Ovary (tissue), 9 donors: ENCODE data around the gene TICAM1. TPM values are rescaled to one million over a fixed set of nuclear protein-coding genes. Genes with fewer than 3 reads are reported as not detected.

Experiments
- DNase-seq, 5 donors: peaks; one replicate each; pipeline ENCODE4 v3.0.0-alpha.2; 2019 to 2020
- H3K27ac ChIP-seq, 2 donors: fragments of 200-600 bp; one replicate each; pipeline versions ENCODE4 v1.5.1 to v1.8.0; 2019 to 2022
- H3K27me3 ChIP-seq: fragments of 200-600 bp; one replicate; pipeline ENCODE4 v1.8.0; 2022
- H3K36me3 ChIP-seq: fragments of 200-600 bp; sonication (generic); one replicate; pipeline ENCODE4 v1.5.1; 2019
- H3K4me1 ChIP-seq: one replicate; pipeline ENCODE4 v1.8.1; 2013; ENCODE audit warnings: mild to moderate bottlenecking, moderate library complexity; ENCODE audit not compliant: insufficient read depth
- H3K4me3 ChIP-seq: fragments of 200-600 bp; sonication (generic); one replicate; pipeline ENCODE4 v1.5.1; 2017
- H3K9me3 ChIP-seq, 2 donors: fragments of 200-600 bp in 1 of 2; sonication (generic) in 1 of 2; one replicate each; pipeline versions ENCODE4 v1.5.1 to v1.8.1; 2013 to 2019; ENCODE audit warnings: mild to moderate bottlenecking in 1 of 2, moderate library complexity in 1 of 2
- EP300 ChIP-seq: sonication (generic); formaldehyde crosslinking; IDR thresholded peaks from one replicate; pipeline ENCODE4 v1.6.1; 2017; ENCODE audit warnings: antibody characterized with exemption
- POLR2A ChIP-seq: fragments of 450-650 bp; IDR thresholded peaks from one replicate; pipeline ENCODE4 v1.6.1; 2017; ENCODE audit warnings: antibody characterized with exemption, mild to moderate bottlenecking, moderate library complexity
- WGBS, 3 donors: extraction: QIAGEN DNeasy Blood & Tissue Kit in 1 of 3; methylation state at CpG; one replicate each; pipeline versions ENCODE4 v1.1.5 to v1.1.7; 2013 to 2017; 5-methylcytosine and 5-hydroxymethylcytosine counted together
- intact Hi-C, 4 donors: fragments of 100-400 bp; cut with DNase I; formaldehyde crosslinking; loops; one replicate each; pipeline versions ENCODE4 v1.11.0 to v1.15.1; 2022 to 2023
- polyA plus RNA-seq, 2 donors: library from polyadenylated mRNA; stranded (reverse); fragments of 200-250 nt in 1 of 2; fragments of 350-450 nt in 1 of 2; fragmentation: Illumina TruSeq in 1 of 2; extraction: RNeasy Lipid Tissue Mini Kit (QIAGEN cat#74804) in 1 of 2; gene quantifications; one replicate each; pipeline ENCODE4 v1.2.3, GENCODE V29; 2013 to 2014
- total RNA-seq, 7 donors: library from RNA; depleted of rRNA in 2 of 7; stranded (reverse); fragments of >200 nt in 2 of 7; fragmentation: NEBNext Ultra II Directional in 3 of 7; extraction: Animal tissue kit (Norgen Biotek cat#: 25700) in 3 of 7; gene quantifications; one replicate each; pipeline versions ENCODE4 v1.1.0 to v1.2.4, GENCODE V29; 2016 to 2023
- TF ChIP-seq, protein P1 (sequence below), 3 donors: fragments of 450-650 bp in 2 of 3; fragments of 200-600 bp in 1 of 3; IDR thresholded peaks; one replicate each; pipeline versions ENCODE4 v1.5.1 to v1.8.0; 2016 to 2022; ENCODE audit warnings: antibody characterized with exemption in 3 of 3, mild to moderate bottlenecking in 1 of 3
- donor health status: DM: no; HTN: no; CAD: no; lungs with moderate emphysema.
- donor health status: DM: no; HTN: no; CAD: no.
- donor health status: Bipolar disorder and iron deficiency.
- donor health status: DM: yes; HTN: yes; CAD: no.
- donor health status: DM: no; HTN: no; CAD: no.
- donor health status: DM: yes; HTN: yes; CAD: no.

The TICAM1 gene
- total and polyA plus RNA-seq, 9 donors: 2.5 to 13.3 (median 8.8) TPM

DNA sequence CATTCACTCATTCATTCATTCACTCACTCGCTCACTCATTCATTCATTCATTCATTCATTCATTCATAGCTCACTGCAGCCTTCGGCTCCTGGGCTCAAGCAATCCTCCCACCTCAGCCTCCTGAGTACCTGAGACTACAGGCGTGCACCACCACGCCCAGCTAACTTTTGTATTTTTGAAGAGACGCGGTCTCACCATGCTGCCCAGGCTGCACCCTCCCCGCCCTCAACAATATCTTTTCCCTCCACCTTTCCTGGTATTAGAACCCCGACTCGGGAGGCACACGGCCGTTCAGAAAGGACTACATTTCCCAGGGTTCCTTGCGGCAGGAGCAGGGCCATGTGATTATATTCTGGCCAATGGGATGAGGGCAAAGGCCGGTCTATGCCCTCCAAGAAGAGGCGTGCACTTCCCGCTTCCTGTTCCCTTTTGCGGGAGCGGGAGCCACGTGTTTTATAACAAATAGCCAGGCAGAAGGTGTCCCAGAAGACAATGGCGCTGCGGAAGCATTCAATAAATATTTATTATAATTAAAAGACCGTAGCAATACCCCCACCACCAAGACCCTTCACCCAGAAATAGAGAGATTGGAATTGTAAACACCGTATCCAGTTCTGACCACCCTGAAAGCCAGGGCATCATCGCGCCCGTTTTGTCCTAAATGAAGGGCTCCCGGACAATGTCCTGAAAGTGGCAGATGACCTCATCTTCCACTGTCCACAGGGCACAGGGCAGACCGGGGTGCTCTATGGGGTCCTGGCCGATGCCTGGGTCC lies 15.9 kb downstream of the TICAM1 start:
- Histone ChIP-seq H3K27me3 (no peaks in the 10 kb centered on the region), H3K9me3 (no peaks in the 10 kb centered on the region), H3K36me3 (no peaks in the 10 kb centered on the region), H3K27ac (peak overlapping the region in 1 of 2 donors; percentile 2), H3K4me3 (no peak overlapping the region), H3K4me1 (no peaks in the 10 kb centered on the region)
- WGBS, 3 donors: 21 to 26% (median 22%) methylated on average over 28 of the region's 28 CpGs
- intact Hi-C loops: no loop called here
- peak; percentile 83 to 91 (median 87) for DNase-seq
- TF ChIP-seq EP300 (no peak), POLR2A (no peak)
- TF ChIP-seq, protein P1, sequence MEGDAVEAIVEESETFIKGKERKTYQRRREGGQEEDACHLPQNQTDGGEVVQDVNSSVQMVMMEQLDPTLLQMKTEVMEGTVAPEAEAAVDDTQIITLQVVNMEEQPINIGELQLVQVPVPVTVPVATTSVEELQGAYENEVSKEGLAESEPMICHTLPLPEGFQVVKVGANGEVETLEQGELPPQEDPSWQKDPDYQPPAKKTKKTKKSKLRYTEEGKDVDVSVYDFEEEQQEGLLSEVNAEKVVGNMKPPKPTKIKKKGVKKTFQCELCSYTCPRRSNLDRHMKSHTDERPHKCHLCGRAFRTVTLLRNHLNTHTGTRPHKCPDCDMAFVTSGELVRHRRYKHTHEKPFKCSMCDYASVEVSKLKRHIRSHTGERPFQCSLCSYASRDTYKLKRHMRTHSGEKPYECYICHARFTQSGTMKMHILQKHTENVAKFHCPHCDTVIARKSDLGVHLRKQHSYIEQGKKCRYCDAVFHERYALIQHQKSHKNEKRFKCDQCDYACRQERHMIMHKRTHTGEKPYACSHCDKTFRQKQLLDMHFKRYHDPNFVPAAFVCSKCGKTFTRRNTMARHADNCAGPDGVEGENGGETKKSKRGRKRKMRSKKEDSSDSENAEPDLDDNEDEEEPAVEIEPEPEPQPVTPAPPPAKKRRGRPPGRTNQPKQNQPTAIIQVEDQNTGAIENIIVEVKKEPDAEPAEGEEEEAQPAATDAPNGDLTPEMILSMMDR (IDR thresholded peaks at IDR 0.05): no peak

DNA sequence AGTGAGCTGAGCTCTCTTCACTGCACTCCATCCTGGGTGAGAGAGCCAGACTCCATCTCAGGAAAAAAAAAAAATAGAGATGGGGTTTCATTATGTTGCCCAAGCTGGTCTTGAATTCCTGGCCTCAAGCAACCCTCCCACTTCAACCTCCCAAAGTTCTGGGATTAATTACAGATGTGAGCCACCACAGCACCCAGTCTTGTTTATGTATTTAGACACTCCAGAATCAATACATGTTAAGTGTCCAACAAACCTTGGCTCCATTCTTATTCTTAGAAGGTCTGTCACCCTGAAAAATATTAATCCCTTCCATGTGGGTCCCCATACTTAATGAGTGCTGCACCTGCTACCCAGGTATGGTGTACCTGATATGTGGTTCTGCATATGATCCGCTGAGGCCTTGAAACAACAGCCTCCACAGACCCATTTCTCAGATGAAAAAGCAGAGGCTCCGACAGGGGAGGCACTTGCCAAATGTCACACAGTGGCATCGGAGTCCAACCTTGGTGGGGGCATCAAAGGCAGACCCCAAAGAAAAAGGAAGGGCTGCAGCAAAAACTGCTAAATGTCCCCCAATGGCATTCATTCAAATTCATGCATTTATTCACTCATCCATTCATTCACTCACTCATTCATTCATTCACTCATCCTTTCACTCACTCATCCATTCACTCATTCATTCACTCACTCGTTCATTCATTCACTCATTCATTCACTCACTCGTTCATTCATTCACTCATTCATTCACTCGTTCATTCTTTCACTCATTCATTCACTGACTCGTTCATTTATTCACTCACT lies 16.7 kb downstream of the TICAM1 start:
- Histone ChIP-seq H3K36me3 (no peaks in the 10 kb centered on the region), H3K27ac (no peak overlapping the region), H3K4me1 (no peaks in the 10 kb centered on the region), H3K27me3 (no peaks in the 10 kb centered on the region), H3K4me3 (no peak overlapping the region), H3K9me3 (no peaks in the 10 kb centered on the region)
- DNase-seq: no peak
- intact Hi-C loops: loop anchor here in 3 of 4 donors (5.0 kb wide), 1 partner anchor 37 kb away; no protein-coding TSS in a partner anchor
- 68 to 76% (median 72%) methylated on average over 7 of the region's 7 CpGs for WGBS, 3 donors
- TF ChIP-seq EP300 (no peak), POLR2A (no peak)

DNA sequence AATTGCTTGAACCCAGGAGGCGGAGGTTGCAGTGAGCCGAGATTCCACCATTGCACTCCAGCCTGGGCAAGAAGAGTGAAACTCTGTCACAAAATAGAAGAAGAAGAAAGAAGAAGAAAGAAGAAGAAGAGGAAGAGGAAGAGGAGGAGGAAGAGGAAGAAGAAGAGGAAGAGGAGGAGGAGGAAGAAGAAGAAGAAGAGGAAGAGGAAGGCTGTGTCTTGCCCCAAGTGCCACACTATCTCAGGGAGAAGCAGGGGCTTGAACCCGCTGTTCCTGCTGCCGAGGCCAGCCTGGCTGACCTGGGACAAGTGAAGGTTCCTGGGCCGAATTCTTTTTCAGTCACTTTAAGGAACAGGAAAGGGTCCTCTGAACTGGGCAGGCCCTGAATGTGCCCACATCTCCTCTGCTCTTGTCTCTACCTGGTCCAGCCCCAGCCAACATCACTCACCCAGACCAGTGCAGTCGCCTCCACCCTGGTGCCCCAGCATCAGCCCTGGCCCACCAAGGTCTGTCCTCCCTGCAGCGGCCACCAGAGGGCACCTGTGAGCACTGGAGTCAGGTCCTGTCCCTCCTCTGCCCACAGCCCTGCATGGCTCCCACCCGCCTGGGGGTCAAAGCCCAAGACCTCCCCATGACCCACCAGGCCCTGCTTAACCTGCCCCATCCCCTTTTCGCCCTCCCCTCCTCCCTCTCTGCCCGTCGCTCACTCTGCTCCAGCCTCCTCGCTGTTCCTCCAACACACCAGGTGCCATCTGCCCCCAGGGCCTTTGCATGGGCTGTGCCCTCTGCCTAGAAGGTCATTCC lies 20.0 kb downstream of the TICAM1 start:
- intact Hi-C loops: loop anchor here (2.0 to 5.0 kb wide), 5 partner anchors 41 to 219 kb away; no protein-coding TSS in a partner anchor
- peak; percentile 74 to 88 (median 86) for DNase-seq
- WGBS, 3 donors: 62 to 71% (median 70%) methylated on average over 12 of the region's 12 CpGs
- Histone ChIP-seq H3K4me3 (no peak overlapping the region), H3K27ac (no peak overlapping the region), H3K4me1 (no peaks in the 10 kb centered on the region), H3K27me3 (no peaks in the 10 kb centered on the region), H3K9me3 (no peaks in the 10 kb centered on the region), H3K36me3 (no peaks in the 10 kb centered on the region)
- TF ChIP-seq EP300: no peak
- TF ChIP-seq, protein P1 (IDR thresholded peaks at IDR 0.05): peak; percentile 68 to 83 (median 81)

DNA sequence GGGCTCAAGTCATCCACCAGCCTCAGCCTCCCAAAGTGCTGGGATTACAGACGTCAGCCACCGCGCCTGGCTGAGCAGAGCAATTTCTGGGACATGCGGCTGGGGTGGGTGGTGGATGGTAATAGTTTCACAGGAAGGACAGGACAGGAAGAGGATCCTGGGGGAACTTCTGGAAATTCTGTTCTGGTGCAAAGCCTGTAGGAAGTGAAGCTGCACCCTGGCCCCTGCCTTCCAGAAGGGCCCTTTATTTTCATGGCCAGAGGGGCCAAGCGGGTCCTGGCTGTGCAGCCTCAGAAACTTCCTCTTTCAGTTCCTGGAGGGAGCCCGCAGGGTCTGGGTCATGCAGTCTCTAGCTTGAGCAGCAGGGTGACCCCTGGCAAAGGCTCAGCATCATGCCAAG lies 24.3 kb downstream of the TICAM1 start:
- H3K4me3 ChIP-seq: no peak overlapping the region
- H3K36me3 ChIP-seq: no peaks in the 10 kb centered on the region
- 79 to 90% (median 88%) methylated on average over 6 of the region's 6 CpGs for WGBS, 3 donors
- no peak overlapping the region for H3K27ac ChIP-seq
- TF ChIP-seq EP300: no peak
- TF ChIP-seq, protein P1 (IDR thresholded peaks at IDR 0.05): no peak
- TF ChIP-seq POLR2A: no peak
- intact Hi-C loops: loop anchor here in 1 of 4 donors (5.0 kb wide), 1 partner anchor 225 kb away; no protein-coding TSS in a partner anchor
- H3K4me1 ChIP-seq: no peaks in the 10 kb centered on the region
- H3K27me3 ChIP-seq: no peaks in the 10 kb centered on the region
- no peaks in the 10 kb centered on the region for H3K9me3 ChIP-seq
- no peak for DNase-seq
